Hypothalamus (tissue), 51 donors: ENCODE measurements around the gene RGL2.
"Not testable (repeated sequence)": the region's sequence is repeated elsewhere in the genome, so short reads cannot be mapped to it uniquely, and the experiment has no call there.

Experiments used
- DNase-seq, 51 donors: peaks; one replicate each; lab custom pipeline; 2025; lab: John Stamatoyannopoulos, UW

The RGL2 gene

DNA sequence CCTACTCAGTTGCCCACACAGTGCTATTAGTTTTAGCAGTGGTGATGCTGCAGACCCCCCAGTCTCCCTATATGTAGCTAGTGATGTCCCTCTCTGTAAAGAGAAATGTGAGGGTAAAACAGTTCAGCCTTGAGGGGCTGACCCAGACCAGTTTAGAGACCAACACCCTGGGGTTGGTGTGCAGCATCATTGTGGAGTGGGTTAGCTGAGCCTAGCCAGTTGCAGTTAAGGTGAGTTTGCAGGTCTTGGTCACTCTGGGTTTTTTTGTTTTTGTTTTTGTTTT, 22.2 kb downstream of the RGL2 start:
- no peak for DNase-seq

DNA sequence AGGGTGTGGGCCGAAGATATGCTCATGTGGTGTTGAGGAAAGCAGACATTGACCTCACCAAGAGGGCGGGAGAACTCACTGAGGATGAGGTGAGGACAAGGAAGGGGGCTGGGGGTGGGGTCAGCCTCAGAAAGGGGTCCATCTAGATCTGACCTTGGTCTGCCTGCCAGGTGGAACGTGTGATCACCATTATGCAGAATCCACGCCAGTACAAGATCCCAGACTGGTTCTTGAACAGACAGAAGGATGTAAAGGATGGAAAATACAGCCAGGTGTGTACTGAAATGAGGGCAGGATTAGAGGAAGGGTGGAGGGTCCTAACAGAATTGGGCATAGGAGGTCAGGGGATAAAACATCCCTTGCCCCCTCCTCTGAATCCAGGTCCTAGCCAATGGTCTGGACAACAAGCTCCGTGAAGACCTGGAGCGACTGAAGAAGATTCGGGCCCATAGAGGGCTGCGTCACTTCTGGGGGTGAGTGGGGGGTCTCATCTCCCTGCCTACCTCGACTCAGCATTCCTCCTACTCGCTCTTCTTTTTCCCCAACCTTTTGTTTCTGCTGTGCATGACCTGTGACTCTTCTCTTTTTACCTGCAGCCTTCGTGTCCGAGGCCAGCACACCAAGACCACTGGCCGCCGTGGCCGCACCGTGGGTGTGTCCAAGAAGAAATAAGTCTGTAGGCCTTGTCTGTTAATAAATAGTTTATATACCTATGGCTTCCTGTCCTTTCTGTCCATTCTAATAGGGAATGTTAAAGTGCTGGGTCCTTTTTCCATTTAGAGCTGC, 22.8 kb downstream of the RGL2 start:
- not testable (repeated sequence) for DNase-seq

DNA sequence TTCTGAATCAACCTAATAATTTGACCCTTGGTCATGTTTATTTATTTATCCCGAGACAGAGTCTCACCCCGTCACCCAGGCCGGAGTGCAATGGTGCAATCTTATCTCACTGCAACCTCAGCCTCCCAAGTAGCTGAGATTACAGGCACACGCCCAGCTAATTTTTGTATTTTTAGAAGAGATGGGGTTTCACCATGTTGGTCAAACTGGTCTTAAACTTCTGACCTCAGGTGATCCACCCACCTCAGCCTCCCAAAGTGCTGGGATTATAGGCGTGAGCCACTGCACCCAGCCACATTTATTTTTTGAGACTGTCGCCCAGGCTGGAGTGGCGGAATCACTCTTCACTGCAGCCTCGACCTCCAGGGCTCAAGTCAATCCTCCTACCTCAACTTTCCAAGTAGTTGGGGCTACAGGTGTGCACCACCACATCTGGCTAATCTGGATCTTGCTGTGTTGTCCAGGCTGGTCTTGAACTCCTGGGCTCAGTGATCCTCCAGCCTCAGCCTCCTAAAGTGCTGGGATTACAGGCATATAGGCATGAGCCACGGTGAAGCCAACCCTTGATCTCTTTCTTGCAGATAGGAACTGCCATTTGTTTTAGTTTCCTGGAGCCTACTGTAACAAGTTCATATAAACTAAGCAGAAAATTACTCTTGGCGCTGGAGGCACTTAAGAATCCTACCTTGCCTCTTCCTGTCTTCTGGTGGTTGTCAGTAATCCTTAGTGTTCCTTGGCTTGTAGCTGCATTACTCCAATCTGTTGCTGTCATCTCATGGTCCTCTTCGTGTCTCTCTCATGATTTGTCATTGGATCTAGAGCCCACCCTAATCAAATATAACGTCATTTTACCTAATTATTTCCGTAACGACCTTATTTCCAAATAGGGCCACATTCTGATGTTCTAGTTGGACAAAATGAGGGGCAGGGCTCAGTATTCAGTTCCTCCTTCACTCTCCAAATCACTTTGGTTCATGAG, 24.5 kb downstream of the RGL2 start:
- DNase-seq, result no peak

DNA sequence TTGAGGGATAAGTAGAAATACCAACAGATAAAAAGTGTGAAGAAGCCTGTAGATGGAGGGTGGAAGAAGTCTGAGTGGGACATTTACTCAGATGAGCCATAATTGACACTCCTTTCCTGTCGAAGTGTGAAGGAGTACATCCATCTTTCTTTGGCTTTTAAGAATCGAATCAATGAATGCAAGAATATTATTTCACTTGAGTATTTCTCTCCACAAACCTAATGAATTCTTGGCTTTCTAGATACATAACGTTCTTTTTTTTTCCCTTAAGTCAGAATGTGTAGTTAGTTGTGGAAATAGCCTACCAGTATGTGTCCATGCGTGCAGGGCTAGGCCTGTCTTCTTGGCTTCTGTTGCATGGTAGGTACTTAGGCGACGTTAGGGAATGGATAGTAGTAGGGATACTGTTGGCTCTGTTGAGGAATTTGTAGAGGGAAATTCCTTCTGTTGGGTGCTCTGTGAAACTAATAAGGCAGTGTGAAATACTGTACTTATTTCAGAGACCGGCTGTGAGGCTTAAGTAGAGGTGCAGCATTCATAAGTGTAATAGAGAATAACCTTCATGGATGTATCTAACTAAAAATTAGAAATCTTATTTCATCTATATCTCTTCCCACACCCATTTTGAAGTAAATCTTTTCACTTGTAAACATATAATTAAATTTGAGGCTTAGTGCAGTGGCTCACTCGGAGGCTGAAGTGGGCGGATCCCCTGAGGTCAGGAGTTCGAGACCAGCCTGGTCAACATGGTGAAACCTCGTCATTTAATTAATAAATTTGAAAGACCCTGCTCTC, 25.4 kb downstream of the RGL2 start:
- DNase-seq, result no peak

DNA sequence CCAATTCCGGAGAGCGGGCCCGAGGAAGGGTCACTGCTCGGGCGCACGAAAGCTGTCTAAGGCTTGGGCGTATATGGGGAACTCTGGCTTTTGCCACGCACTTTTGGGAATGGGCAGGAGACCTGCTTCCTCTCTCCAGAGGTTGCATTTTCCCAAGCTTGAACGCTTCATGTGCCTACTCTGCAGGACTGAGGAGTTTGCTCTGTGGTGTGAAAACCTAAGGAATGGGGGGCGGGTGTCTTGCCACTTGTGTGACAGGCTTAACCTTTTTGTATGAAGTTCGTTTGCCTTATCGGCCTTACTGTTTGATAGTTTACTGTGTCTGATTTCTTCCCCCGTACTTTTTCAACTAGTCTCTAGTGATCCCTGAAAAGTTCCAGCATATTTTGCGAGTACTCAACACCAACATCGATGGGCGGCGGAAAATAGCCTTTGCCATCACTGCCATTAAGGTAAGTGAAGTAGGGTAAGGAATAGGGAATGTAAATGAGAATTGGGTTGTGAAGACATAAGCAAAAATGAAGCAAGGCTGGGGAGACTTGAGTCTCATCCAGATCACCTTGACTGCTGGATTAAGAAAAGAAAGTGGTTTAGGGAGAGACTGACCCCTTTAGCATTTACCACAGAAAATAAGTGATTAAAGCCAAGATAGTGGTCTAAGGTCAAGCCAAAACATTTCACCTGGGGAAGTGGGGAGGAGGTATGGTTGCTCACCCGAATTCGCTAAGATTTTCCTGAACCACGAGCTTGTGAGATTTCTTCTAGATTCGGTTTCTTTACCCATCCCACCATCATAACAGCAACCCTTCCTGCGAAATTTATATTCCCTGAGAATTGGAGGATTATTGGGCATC, 26.2 kb downstream of the RGL2 start:
- no peak for DNase-seq

DNA sequence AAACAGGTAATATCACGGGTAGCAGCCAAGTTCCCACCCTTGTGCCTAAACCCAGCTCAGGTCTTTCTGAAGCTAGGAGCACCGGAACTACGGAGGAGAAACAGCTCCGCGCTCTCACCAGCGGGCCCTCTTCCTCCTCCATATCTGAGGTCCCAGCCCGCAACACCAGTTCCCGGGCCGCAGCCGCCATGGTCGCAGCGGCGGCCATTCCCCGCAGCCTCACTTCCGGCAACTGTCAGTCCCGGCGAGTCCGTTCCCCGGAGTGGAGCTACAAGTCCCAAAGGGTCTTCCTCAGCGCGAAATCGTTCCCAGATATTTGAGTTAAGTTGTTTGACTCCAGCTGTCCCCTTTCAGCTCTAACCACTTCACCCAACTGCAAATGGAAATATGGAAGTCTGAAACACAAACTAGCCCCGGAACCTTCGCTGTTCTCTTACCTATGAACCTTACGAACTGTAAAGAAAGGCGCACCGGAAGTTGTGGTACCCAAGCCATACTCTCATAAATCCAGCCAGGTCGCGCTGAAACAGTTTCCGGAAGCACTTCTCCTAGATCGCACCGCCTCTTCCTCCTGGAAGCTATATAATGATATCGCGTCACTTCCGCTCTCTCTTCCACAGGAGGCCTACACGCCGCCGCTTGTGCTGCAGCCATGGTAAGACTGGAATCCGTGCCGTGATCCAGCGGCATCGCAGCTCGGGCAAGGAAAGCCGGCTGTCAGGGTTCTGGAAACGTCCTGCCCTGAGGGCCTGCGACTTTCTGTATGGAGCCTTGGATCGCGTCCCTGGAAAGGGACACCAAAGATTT, 27.1 kb downstream of the RGL2 start, which contains the start of the genes RPS18 and VPS52:
RPS18 (plus strand) TSS at position 608 of the 807 bp plus-strand sequence; CDS start at position 653, 45 bp downstream.
VPS52 (minus strand) TSS at position 409 of the 807 bp plus-strand sequence; CDS start at position 208, 201 bp downstream.
- DNase-seq, result peak; percentile 53 to 97 (median 89)

DNA sequence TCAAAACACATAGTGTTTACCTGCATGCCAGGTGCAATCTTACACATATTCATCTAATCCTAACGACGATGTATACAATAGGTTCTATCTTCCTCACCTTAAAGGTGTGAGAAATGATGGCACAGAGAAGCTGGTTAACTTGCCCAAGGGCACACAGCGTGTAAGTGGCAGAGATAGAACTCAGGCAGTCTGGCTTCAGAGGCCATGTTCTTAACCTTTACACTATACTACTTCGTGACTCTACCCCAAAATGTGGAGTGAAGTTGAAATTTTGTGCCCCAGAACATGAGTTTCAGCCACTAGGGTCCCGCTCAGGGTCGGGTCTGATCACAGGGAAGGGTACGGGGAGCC, 27.6 kb downstream of the RGL2 start:
- no peak for DNase-seq

DNA sequence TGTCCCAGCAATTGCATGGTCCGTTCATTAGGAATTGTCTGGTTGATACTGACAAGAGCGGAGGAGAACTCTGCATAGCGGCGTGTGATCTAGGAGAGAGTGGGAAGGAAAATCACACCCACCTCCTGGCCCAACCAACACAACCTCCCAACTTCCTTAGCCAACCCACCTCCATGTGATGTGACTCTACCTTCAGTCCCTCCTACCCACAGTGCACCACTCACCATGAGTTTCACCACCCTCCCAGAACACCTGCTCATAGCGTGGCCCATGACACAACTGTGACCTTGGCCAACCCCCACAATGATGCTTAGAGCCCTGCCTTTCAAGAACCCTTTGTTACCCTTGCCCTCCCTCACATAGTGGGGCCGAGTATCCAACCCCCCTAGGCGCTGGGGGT, 34.7 kb downstream of the RGL2 start:
- no peak for DNase-seq

DNA sequence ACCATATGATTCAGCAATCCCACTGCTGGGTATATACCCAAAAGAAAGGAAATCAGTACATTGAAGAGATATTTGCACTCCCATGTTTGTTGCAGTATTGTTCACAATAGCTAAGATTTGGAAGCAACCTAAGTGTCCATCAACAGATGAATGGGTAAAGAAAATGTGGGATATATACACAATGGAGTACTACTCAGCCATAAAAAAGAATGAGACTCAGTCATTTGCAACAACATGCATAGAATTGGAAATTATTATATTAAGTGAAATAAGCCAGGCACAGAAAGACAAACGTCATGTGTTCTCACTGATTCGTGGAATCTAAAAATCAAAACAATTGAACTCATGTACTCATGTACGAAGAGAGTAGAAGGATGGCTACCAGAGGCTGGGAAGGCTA, 36.3 kb downstream of the RGL2 start:
- not testable (repeated sequence) for DNase-seq

DNA sequence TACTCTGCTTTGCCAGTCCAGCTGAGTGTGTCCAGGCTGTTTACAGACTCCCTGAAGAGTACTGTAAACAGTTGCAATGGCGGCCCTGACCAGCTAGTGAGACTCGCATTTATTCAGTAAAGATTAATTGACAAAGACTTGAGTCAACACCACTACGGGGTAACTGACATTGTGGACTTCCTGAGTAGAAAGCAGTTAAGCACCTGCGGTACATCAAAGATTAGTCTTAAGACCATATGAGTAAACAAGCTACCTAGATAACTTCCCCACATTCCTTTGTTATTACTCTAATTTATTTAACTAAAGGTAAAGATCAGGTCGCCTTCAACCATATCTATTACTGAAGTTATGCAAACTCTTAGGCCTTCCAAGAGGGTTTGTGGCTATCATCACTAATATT, 39.7 kb downstream of the RGL2 start:
- no peak for DNase-seq

DNA sequence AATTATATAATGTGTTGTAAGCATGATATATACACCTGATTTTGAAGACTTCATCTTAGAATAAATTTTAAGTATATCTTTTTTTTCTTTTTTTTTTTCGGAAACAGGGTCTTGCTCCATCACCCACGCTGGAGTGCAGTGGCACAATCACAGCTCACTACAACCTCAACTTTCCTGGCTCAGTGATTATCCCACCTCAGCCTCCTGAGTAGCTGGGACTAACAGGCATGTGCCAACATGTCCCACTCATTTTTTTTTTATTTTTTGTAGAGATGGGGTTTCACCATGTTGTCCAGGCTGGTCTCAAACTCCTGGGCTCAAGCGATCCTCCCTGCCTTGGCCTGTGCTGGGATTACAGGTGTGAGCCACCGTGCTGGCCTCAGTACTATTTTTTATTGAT, 44.2 kb downstream of the RGL2 start:
- DNase-seq, result no peak

DNA sequence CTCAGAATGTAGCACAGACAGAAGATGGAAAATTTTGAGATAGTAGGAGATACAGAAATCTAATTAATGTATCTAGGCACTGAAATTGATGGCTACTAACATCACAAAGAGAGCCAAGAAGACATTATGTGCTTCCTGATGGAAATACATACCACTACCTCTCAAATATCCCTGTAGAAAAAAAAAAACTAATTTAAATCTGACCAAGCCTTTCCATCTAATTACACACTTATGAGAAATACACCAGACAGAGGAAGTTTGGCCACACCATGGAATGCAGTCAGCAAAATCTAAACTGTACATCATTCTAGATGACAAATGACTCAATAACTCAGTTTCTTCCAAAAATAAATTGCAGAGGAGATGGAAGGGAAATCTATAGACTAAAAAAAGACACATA, 46.0 kb downstream of the RGL2 start:
- DNase-seq, result no peak

DNA sequence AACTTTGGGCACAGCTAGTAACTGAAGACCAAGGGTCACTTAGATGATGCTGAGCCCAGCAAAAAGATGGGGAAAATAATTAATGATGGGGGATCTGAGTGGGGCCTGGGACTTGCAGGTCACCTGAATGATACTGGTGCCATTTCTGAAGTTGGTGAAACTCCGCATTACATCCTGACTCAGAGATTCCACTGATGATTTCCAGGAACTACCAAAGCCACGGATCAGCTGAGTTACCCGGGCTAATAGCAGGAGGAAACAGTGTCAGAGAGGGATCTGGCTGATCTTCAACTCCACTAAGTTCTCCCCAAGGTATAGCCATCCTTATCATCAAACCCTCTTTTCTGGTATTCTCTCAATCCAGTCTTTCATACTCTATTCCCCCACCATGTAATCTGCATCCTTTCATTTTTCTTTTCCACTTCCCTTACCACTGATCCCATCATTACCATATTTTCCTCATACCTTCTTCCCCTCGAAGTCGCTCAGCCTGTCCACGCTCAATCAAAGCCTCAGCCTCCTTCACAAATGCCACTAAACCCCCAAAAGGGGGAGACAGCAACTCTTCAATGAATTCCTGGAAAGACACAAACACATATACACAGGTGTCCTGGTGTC, 47.2 kb downstream of the RGL2 start:
- DNase-seq, result no peak

DNA sequence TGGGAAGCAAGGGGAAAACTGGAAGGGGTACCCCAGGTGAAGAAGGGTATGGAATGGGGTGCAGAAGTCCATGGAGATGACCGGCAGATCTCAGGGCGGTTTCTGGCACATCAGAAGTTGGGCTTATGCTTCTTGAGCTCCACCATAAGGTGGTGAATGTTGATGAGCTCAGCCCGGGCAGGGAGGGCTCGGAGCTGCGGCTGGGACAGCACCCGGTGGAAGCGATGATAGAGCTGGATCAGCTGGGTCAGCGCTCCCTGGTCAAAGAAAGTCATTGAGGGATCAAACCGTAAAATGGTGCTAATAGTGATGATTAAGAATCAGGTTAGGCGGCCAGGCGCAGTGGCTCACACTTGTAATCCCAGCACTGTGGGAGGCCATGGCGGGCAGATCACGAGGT, 48.0 kb downstream of the RGL2 start:
- DNase-seq, result no peak

DNA sequence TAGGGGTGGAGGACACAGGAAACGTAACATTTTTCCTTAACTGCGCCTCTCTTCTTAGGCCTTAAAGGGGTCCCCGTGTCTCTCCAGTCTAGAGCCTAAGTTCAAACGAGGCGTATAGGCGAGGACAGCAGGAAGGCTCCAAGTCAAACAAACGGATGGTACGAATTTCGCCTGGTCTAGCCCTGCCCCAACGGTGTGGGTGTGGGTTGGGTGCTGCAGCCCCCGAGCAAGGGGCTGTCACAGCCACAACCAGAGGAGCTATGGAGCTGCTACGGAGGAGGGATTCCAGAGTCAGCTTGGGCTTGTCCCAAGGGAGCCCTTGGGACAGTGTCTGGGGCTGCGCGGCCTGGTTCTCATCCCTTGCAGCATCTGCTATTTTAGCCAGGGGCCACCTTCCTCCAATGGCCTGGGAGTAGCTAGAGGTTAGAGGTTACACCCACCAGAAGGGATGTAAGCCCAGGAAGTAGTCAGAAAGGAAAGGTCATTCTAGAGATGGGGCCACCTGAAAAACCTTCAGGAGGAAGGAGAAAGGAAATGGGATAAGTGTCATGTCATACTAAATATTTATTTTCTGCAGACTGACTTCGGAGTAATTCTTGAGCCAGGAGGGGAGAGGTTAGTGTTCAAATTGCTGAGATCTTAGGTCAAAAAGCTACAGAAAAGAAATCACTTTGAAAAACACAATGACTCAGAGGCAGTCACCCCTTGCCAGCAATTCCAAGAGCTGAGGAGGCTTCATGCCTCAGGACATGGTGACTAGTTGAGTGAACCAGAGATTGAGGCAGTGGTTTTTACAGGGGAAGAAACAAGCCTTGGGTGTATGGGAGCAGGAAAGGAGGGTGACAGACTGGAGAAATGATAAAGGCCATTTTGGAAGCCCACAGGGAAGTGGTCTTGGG, 48.8 kb downstream of the RGL2 start:
- peak in 5 of 51 donors; percentile 24 to 28 (median 25) for DNase-seq

DNA sequence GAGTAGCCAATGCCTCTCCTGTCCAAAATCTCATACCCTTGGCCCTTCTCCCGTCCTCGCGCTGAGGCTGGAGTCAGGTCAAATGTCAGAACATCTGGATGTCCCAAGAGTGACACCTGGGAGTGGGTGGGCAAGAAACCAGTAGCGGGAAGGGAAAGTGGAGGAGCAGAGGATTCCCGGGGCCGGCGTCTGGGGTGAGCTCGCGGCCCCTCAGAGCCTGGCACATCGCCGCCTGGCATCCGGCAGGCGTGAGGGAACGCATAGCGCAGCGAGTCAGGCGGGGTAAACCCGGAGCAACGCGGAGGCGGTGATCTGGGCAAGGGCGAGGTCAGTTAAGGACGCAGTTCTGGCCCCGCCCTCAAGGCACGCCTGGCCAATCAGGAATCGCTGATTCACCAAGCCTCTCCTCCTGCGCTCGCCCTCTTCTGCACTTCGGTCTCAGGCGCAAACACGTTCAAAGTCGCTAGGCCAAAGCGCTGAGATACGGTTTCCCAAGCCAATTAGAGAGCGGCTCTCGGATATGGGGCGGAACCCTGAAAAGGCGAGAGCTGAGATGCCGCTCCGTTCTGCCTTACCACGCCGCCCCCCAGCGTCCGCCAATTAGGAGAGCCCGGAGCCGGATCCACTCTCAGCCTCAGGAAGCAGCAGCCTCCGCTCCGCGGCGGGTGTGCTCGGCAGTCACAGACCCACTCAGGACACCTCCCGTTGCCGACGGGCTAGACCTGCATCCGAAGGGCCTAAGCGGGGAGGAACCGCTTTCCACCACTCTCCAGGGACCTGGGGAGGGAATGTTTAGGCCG, 49.6 kb downstream of the RGL2 start:
- peak; percentile 66 to 99 (median 95) for DNase-seq

DNA sequence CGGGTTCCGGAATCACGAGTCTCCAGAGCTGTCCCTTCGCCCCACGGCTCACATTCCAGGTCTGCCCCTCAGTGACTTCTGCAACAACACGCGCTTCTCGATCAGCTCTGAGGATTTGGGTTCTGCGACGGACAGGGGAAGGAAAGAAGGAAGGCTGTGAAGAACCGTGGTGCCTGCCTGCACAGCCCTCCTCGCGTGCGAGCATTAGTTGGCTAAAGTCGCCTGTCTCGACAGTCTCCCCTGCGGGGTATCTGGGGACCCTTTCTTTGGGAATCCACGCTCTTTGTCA, 50.2 kb downstream of the RGL2 start:
- peak in 9 of 51 donors; percentile 41 to 79 (median 52) for DNase-seq
